Activated T-cell treated with anti-CD3 and anti-CD28 coated beads for 24 hours (primary cell): ENCODE results near the gene PRR18.
"Not testable (repeated sequence)": the region's sequence is repeated elsewhere in the genome, so short reads cannot be mapped to it uniquely, and the experiment has no call there.

ENCODE experiments used
- DNase-seq: peaks from one replicate; pipeline ENCODE4 v3.0.0-alpha.2; 2020; ENCODE audit warnings: low read depth

The PRR18 gene

GRCh38 chr6:166308033-166308768 is at the start of gene PRR18:
PRR18 (minus strand) TSS chr6:166308392; CDS start chr6:166308142, 250 bp downstream.
- no peak for DNase-seq

GRCh38 chr6:166355552-166355951 is 47.4 kb upstream of the PRR18 start:
- no peak for DNase-seq

- no peak for DNase-seq
These were observed 46.8 kb upstream of the PRR18 start for GRCh38 chr6:166354965-166355364.

GRCh38 chr6:166354143-166354542 is 46.0 kb upstream of the PRR18 start:
- DNase-seq: no peak

GRCh38 chr6:166353507-166353906 is 45.3 kb upstream of the PRR18 start:
- no peak for DNase-seq

- no peak for DNase-seq
These were observed 44.7 kb upstream of the PRR18 start for GRCh38 chr6:166352923-166353322.

- DNase-seq: no peak
These were observed 43.6 kb upstream of the PRR18 start for GRCh38 chr6:166351715-166352285.

GRCh38 chr6:166348305-166348949 is 40.2 kb upstream of the PRR18 start:
- DNase-seq: no peak

GRCh38 chr6:166346965-166347364 is 38.8 kb upstream of the PRR18 start:
- no peak for DNase-seq

- no peak for DNase-seq
These were observed 38.3 kb upstream of the PRR18 start for GRCh38 chr6:166346449-166346848.

- not testable (repeated sequence) for DNase-seq
These were observed 37.5 kb upstream of the PRR18 start for GRCh38 chr6:166345672-166346071.

- DNase-seq: not testable (repeated sequence)
These were observed 36.7 kb upstream of the PRR18 start for GRCh38 chr6:166344921-166345320.

GRCh38 chr6:166344240-166344639 is 36.0 kb upstream of the PRR18 start:
- no peak for DNase-seq

GRCh38 chr6:166343150-166343487 is 34.9 kb upstream of the PRR18 start:
- DNase-seq: no peak

GRCh38 chr6:166342349-166343149 is 34.4 kb upstream of the PRR18 start, which contains the start of gene SFT2D1:
SFT2D1 (minus strand) TSS chr6:166342545; CDS start chr6:166342481, 64 bp downstream.
- peak; percentile 77 for DNase-seq

GRCh38 chr6:166341977-166342348 is 33.8 kb upstream of the PRR18 start:
- DNase-seq: no peak

GRCh38 chr6:166341464-166341863 is 33.3 kb upstream of the PRR18 start:
- no peak for DNase-seq

GRCh38 chr6:166338854-166339253 is 30.7 kb upstream of the PRR18 start:
- no peak for DNase-seq

GRCh38 chr6:166336847-166337246 is 28.7 kb upstream of the PRR18 start:
- DNase-seq: no peak

GRCh38 chr6:166335378-166336302 is 27.4 kb upstream of the PRR18 start:
- no peak for DNase-seq

GRCh38 chr6:166334878-166335277 is 26.7 kb upstream of the PRR18 start:
- DNase-seq: no peak
